GM19035 (cell line): ENCODE measurements around the gene CELSR1.
"Not testable (repeated sequence)": the region's sequence is repeated elsewhere in the genome, so short reads cannot be mapped to it uniquely, and the experiment has no call there.

Experiments used
- ATAC-seq: cut with Tn5 transposase; IDR thresholded peaks from one replicate; pipeline ENCODE4 v1.9.1; 2021; ENCODE audit not compliant: unreplicated experiment

The CELSR1 gene

GRCh38 chr22:46406791-46407190 is 130.6 kb downstream of the CELSR1 start:
- no peak for ATAC-seq

- no peak for ATAC-seq
These were observed 131.1 kb downstream of the CELSR1 start for GRCh38 chr22:46406349-46406748.

- no peak for ATAC-seq
These were observed 131.5 kb downstream of the CELSR1 start for GRCh38 chr22:46405901-46406300.

GRCh38 chr22:46403880-46404279 is 133.5 kb downstream of the CELSR1 start:
- not testable (repeated sequence) for ATAC-seq

GRCh38 chr22:46402505-46402904 is 134.9 kb downstream of the CELSR1 start:
- no peak for ATAC-seq

- ATAC-seq, result no peak
These were observed 136.1 kb downstream of the CELSR1 start for GRCh38 chr22:46401370-46401769.

- ATAC-seq, result no peak
These were observed 138.0 kb downstream of the CELSR1 start for GRCh38 chr22:46399251-46400024.

GRCh38 chr22:46397951-46398350 is 139.5 kb downstream of the CELSR1 start:
- ATAC-seq, result no peak

- ATAC-seq, result no peak
These were observed 139.9 kb downstream of the CELSR1 start for GRCh38 chr22:46397514-46397913.

- not testable (repeated sequence) for ATAC-seq
These were observed 140.4 kb downstream of the CELSR1 start for GRCh38 chr22:46397049-46397448.

GRCh38 chr22:46395145-46395544 is 142.3 kb downstream of the CELSR1 start:
- no peak for ATAC-seq

GRCh38 chr22:46394622-46395021 is 142.8 kb downstream of the CELSR1 start:
- ATAC-seq, result no peak

- ATAC-seq, result no peak
These were observed 143.5 kb downstream of the CELSR1 start for GRCh38 chr22:46393873-46394272.

- no peak for ATAC-seq
These were observed 145.1 kb downstream of the CELSR1 start for GRCh38 chr22:46392137-46392844.

GRCh38 chr22:46391486-46392136 is 145.8 kb downstream of the CELSR1 start:
- ATAC-seq, result no peak

GRCh38 chr22:46390652-46391301 is 146.6 kb downstream of the CELSR1 start:
- ATAC-seq, result no peak

- ATAC-seq, result no peak
These were observed 147.2 kb downstream of the CELSR1 start for GRCh38 chr22:46390105-46390651.

GRCh38 chr22:46389081-46389480 is 148.3 kb downstream of the CELSR1 start:
- ATAC-seq, result no peak

- no peak for ATAC-seq
These were observed 148.8 kb downstream of the CELSR1 start for GRCh38 chr22:46388647-46389046.

- ATAC-seq, result no peak
These were observed 149.7 kb downstream of the CELSR1 start for GRCh38 chr22:46387748-46388147.

GRCh38 chr22:46386312-46386711 is 151.1 kb downstream of the CELSR1 start:
- no peak for ATAC-seq
